Activated effector memory CD4-positive, alpha-beta T cell treated with anti-CD3 and anti-CD28 coated beads, Interleukin-2, amount 50 U/mL, for 16 hours (primary cell): ENCODE measurements around the gene USP40.

Source experiments
- DNase-seq: peaks from one replicate; pipeline ENCODE4 v3.0.0-alpha.2; 2020

Gene USP40

GRCh38 chr2:233458031-233458610, 108.5 kb downstream of the USP40 start:
- DNase-seq: no peak

- no peak for DNase-seq
These were observed 109.2 kb downstream of the USP40 start for GRCh38 chr2:233457356-233457755.

- DNase-seq: no peak
These were observed 109.6 kb downstream of the USP40 start for GRCh38 chr2:233456934-233457333.

- DNase-seq: no peak
These were observed 110.5 kb downstream of the USP40 start for GRCh38 chr2:233456111-233456510.

GRCh38 chr2:233455491-233455890, 111.1 kb downstream of the USP40 start:
- DNase-seq: peak; percentile 30

- DNase-seq: peak; percentile 37
These were observed 111.6 kb downstream of the USP40 start for GRCh38 chr2:233455006-233455405.

- peak; percentile 28 for DNase-seq
These were observed 112.7 kb downstream of the USP40 start for GRCh38 chr2:233453916-233454315.

GRCh38 chr2:233453111-233453915, 113.3 kb downstream of the USP40 start:
- DNase-seq: peak; percentile 42

- peak; percentile 41 for DNase-seq
These were observed 114.6 kb downstream of the USP40 start for GRCh38 chr2:233451950-233452349.

- DNase-seq: peak; percentile 44
These were observed 115.6 kb downstream of the USP40 start for GRCh38 chr2:233450864-233451575.

GRCh38 chr2:233449921-233450863, 116.4 kb downstream of the USP40 start:
- DNase-seq: peak; percentile 56

GRCh38 chr2:233449081-233449901, 117.3 kb downstream of the USP40 start:
- DNase-seq: peak; percentile 50

GRCh38 chr2:233448575-233448974, 118.0 kb downstream of the USP40 start:
- DNase-seq: peak; percentile 6

- DNase-seq: peak; percentile 37
These were observed 118.4 kb downstream of the USP40 start for GRCh38 chr2:233448220-233448559.

- peak; percentile 47 for DNase-seq
These were observed 118.9 kb downstream of the USP40 start for GRCh38 chr2:233447506-233448219.

- DNase-seq: peak; percentile 54
These were observed 119.8 kb downstream of the USP40 start for GRCh38 chr2:233446606-233447305.

GRCh38 chr2:233446121-233446520, 120.5 kb downstream of the USP40 start:
- DNase-seq: peak; percentile 45

- peak; percentile 53 for DNase-seq
These were observed 121.3 kb downstream of the USP40 start for GRCh38 chr2:233445152-233445830.

GRCh38 chr2:233444501-233444900, 122.1 kb downstream of the USP40 start:
- peak; percentile 49 for DNase-seq
